NCI-H2107 treated with DMSO at 0.1 percent for 48 hours (cell line): ENCODE data around the gene FAT1.

Experiments used
- DNase-seq: peaks from one replicate; lab custom pipeline; 2025; ENCODE audit not compliant: unreplicated experiment; lab: John Stamatoyannopoulos, UW

The FAT1 gene

DNA sequence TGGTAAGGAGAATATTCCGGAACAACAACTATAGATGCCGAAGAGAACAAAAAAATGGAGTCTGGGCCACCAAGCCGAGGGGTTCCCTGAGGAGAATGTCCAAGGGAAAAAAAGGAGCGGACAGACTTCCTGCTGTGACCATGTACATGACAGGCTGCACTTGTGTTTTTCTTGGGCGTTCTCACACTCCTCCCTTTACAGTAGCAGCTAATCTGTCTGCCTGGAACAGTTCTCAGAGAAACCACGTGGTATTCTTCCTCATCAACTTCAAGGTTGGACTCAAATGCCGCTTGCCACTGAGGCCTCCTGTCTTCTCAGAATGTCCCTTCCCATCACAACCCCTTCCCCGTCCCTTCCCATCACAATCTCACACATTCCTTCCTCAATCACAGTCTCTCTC is 137.5 kb downstream of the FAT1 start:
- DNase-seq: no peak

DNA sequence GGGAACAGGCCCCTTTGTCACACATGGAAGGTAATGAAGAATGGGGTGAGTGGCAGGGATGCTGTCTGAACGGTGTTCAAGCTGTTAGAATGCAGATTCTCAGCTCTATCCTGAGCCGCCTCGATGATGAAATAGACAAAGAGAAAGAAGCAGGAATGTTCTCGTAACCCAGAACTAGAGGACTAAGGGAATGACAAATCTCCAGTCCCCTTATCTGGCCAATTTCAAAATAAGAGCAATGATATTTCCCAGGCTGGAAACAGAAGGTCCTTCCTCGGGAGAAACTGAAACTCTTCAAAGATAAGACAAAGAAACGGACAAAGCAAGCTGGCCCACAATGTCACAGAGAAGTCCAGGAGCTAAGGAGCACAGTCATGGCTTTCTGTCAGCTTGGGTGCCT is 138.7 kb downstream of the FAT1 start:
- no peak for DNase-seq

DNA sequence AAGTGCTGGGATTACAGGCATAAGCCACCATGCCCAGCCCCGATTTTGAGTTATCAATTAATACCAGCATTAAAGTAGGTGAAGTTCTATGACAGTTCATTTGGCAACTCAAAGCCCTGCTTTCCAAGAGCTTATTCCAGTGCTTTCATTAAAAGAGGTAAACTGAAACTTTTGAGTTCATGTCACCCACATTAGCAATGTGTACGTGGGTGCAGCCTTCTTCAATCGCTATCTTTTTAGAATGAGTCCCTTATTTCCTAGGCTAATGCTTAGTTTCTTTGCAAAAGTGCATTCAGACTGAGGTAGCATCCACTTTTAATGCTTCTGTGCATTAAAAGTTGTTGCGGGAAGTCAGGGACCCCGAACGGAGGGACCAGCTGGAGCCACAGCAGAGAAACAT is 142.2 kb downstream of the FAT1 start:
- no peak for DNase-seq

DNA sequence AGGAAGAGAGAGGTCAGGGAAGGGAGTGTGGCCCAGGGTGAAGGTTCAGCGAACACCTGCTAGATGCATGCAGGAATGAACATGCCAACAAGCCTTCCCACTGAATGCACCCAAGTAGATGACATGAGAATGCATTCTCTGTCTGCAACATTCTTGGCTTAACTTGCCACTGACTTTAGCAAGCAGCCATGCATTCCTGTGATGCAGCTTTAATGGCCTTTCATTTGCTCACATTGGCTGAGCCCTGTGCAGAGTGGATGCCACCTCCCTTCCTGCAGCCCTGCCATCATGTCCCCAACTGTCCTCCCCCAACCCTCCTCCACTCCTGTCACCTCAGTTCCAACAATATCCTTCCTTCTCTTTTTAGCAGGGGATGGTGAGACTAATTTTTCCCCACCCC is 143.0 kb downstream of the FAT1 start:
- no peak for DNase-seq

DNA sequence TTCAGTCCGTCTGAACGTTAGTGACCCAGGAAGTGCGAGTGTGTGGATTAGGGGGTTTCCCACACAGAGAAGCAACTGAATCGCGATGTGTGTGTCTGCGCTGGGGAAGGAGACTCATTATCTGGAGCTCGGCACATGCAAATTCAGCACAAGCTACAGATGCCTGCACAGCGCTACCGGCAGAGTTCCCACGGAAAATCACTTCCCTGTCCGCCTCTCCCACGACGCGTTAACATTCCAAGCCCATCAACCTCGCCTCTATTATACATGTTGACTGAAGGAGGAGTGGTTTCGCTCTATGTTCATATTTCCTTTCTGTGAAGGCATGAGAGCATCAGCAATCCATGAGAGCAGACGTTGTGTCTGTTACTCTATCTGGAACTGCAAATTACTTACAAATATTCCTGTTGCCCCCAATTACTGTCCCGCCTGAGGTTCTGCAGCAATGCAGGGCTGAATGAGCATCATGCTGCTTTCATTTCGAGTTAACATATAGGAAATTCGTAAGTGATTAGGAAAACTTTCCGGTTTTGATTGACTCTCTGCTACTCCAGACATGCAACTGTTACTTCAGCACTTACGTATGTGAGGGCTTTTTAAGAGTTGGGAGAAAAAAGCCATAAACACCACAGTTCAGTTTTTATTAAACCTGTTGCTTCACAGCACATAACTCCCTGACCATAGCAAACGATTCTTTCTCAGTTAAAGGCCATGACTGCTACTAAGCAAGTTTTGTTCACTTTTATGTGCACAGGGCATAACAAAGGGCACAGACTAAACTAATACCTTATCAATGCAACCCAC is 153.3 kb downstream of the FAT1 start:
- DNase-seq: no peak

DNA sequence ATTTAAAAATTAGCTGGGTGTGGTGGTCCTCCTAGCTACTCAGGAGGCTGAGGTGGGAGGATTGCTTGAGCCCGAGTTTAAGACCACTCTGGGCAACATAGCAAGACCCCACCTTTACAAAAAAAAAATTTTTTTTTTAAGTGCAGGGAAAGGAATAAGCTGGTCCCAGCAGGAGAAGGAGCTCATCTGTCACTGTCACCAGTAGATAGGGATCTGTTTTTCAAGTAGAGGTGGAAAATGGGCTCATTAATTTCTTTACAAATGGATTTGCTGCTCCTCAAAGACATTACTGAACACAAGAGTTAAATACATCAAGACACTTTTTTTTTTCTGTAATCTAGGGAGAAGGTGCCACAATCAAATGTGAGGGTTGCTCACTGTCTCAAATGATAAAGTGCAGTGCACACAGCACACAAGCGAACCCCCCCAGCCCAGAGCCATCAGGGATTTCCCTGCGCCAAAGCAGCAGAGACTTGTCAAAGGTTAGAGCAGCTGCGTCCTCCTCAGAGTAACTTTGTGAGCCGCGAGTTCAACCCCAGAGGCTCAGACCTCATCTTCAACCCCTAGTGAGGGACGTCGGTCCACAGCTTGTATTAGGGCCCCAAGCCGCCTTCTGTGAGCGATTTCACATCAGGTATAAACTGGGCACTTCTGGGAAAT is 154.0 kb downstream of the FAT1 start:
- no peak for DNase-seq

DNA sequence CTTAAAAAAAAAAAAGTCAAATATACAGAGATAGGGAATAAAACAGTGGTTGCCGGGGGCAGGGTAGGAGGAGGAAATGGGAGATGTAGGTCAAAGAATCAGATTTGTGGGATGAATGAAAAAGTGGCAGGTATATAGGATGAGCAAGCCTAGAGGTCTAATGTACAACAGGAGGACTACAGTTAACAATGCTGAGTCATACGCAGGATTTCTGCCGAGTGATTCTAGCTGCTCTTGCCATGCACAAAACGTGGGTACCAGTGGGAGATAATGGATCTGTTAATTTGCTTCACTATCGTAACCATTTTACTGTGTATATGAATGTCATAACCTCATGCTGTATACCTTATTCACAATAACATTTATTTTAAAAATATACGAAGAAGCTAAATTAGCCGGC is 157.6 kb downstream of the FAT1 start:
- DNase-seq: no peak

DNA sequence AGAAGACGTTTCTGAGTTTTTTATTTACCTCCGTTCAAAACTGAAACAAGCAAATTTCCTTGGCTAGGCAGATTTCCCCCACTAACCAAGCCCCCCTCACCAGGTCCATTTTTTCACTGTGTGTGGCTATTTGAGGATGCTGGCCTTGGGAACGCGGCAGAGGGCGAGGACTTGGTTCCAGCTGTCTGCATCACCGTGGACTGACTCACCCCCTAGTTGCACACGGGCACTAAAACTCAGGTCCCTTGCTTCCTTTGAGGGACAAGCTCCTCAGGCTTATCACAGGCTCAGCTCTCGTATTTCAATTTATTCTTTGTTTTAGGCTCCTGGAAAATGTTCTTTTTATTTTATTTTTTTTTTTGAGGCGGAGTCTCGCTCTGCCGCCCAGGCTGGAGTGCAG is 159.9 kb downstream of the FAT1 start:
- no peak for DNase-seq

DNA sequence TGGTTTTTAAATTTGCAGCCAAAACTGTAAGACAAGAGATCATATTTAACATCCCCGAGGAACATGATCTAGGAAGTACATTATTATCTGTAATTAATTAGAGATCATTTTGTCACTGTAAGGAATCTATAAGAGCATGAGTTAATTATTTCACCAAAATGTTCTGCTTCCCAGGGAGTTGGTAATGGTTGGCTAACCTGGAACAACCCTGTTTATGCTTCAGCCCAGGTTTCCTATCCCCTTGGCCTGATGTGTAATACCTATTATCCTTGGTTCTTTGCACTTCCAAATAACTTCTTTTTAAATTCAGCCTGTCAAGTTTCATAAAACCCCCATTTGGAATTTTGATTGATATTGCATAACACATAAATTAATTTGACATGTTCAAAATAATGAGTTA is 161.9 kb downstream of the FAT1 start:
- DNase-seq: no peak

DNA sequence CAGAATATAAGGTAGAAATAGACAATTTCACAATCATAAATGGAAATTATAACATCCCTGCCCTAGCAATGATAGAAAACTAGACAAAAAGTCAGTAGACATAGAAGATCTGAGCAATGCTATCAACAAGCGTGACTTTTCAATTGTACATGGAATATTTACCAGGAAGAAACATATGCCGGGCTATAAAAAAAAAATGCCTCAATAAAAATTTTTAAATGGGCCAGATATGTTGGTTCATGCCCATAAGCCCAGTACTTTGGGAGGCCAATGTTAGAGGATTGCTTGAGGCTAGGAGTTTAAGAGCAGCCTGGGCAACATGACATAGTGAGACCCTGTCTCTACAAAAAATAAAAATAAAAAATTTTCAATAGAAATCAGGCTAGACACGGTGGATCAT is 163.0 kb downstream of the FAT1 start:
- no peak for DNase-seq

DNA sequence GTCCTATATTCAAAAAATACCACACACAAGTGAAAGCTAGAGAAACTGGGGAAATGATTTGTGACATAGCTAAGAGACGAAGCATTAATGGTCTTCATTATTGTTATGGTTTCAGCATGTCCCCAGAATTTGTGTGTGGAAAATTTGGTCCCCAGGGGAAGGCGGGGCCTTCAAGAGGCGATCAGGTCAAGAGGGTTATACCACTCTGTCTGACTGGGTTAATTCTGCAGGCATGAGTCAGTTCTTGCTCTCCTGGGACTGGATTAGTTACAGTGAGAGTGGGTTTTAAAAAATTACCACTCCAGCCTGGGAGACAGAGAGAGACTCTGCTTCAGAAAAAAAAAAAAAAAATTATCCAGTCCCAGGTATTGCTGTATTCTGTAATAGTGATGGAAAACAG is 166.2 kb downstream of the FAT1 start:
- peak; percentile 21 for DNase-seq

DNA sequence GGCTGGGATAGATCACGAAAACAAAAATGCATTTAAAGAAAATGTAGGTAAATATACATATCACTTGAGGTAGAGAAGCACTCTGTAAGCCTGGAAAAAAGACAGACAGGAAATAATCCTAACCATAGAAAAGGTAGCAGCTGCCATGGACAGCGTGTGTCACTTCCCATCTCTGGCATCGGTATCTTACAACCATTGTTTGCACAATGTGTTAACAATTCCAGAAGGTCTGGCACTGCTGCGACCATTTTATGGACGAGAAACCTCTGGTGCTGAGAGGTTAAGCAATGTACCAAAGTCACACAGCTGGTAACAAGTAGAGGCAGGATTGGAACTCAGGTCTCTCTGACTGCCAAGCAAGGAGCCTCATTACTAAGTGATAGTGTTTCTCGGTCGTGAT is 166.6 kb downstream of the FAT1 start:
- no peak for DNase-seq

DNA sequence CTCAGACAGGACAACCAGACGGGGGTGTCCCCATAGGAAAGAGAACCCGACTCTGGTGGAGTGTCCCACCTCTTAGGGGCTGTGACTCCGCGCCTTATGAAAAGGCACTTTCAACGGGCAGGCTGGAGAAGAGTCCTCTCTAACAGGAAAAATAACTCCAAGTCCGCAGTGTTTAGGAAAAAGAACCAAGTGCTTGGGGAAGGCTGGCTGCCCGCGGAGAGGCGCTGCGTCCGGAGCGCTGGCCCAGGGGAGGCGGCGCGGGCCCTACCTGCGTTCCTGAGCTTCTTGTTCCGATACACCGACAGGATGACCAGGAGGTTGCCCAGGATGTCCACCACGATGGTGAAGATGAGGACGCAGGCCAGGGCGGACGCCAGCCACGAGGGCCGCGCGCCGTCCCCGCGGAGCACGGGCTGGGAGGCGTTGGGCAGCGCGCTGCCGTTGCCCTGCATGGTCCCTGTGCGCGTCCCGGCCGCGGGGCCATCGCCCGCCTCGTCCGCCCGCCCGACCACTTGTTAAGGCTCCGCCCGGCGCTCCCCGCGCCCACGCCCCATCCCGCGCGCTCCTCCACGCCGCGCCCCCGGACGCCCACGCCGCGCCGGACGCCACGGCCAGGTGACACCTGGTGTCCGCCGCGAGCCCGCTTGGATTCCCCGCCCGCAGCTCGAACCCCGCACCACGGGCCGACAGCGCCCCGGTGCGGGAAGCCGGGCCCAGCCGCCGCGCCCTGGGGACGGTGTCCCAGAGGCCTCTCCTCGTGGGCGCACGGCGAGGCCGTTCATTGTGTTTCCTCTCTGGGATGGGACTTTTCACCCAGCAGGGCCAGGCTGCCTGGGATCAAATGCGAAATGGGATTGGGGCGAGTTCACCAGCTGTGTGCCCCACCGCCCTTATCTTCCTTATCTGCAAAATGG is 168.5 kb downstream of the FAT1 start, which contains the start of gene MTNR1A:
MTNR1A (minus strand) TSS at position 654 of the 914 bp plus-strand sequence; CDS start at position 452, 202 bp downstream.
- DNase-seq: no peak

DNA sequence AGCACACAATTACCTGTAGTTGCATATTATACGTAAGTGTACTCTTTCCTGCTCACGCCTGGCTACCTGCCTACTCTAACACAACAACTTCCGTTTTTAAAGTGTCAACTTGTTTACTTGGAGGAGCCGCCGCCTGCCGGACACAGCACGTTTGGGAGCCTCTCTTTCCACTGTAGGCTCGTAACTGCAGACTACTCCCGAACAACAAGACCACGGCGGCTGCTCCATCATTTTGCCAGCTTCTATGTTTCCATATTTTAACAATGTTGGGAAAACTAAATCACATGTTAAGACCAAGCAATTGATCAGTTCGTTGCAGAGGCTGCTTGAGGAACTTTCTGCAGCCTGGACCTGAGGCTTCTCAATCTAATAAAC is 169.1 kb downstream of the FAT1 start:
- peak; percentile 24 for DNase-seq

DNA sequence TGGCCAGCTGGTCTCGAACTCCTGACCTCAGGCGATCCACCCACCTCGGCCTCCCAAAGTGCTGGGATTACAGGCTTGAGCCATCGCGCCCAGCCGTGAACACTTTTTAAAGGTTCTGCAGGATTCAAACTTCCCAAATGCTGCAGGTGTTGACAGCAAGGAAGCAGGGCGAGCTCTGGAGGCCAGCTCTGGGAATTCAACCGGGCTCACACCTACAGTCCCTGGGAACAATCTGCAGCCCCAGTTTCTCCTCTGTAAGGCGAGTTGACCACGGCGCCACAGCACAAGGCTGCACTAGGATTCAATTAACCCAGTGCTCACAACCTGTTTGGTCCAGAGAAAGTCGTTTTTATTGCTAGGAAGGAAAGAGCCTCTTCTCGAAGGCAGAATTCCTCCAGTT is 169.9 kb downstream of the FAT1 start:
- DNase-seq: no peak

DNA sequence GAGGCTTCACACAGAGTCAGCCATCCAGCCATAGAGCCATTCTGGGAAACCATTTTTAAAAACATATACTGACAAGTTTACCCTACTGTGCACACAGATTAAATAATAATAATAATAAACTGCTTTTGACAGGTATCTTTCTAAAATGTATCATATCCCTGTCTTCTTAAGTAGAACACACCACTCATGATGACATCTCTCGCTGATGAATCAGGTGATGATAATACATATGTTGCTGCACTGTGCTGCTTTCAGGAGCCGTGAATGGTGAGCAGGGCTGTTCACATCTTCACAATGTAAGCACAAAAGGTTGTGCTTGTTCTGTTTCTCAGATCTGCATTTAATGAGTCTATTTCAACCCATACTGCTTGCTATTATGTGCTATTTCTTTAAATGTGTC is 171.8 kb downstream of the FAT1 start:
- no peak for DNase-seq

DNA sequence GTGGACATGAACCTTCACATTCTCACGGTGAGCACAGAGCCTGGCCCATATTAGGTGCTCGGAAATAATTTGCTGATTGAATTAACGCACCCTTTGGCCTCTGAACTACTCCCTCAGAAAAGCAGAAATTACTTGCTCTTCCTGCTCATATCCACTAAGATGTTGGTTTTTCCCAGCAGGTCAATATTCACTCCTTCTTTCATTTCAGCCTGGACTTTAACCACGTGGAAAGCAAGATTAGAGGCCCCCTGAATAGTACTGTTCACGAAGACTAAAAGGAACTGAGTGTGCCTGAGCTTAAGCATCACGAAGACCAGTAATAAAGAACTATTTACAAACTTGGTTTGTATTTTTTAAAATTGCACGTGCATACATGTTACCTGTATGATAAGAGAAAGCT is 178.2 kb downstream of the FAT1 start:
- DNase-seq: no peak

DNA sequence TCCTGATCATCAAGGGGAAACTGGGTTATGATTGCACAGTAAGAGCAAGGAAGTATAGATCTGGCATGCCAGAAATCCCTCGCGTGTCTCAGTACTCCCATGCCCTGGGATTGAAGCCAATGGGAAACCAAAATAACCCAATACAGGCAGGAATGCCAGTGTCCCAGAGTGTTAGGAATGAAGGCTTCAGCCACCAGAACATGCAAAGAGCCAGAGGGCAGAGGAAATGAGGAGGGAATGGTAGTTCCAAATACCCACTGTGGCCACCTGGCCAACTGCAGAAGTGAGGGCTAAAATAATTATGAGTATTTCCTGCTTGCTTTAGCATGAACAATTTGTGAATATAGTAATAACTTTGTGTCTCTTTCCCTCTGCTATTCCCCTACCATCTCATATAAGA is 180.4 kb downstream of the FAT1 start:
- DNase-seq: no peak

DNA sequence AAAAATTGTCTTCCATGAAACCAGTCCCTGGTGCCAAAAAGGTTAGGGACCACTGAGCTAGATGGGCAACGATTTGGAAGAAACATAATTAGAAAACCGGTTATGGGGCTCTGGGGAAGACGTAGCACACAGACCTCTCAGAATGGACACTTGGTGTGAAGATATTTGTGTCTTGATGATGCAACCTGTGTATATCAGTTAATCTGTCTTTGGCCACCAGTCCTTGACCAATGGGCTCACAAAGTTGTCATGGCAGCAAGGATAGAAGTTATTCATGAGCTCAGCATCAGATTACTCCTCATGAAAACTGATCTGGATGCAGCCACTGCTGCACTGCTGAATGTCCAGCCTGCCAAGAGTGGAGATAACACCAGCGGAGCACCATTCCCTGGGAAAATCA is 181.9 kb downstream of the FAT1 start:
- no peak for DNase-seq

DNA sequence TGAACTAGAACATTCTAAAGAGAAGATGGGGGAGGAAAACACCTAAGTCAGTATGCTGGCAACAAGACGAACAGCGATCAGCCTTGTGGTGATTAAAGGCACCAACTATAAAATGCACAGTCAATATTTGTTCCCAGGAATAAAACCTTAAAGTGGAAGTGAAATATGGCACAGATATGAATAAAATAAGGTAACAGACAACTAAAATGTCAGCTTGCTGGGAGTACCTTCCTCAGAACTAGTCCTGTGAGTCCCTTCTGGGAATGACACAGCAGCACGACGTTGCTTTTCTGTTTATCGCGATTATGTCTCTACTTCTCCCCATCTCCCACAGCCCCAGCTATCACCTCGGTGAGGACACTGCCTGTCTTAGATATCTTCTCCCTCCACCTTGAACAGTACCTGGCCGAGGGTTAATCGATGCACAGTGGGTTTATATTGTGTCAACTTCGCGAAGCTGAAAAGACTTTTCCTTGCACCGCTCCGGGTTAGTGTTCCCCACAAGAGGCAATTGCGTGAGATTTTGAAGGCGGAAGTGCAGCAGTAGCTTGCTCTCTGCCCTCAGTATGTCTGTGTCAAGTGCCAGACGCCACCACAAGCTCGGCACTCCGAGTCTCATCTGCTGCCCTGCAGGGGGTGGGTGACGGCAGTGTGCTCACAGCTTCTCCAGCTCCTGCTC is 185.7 kb downstream of the FAT1 start:
- no peak for DNase-seq
